SK-N-SH (cell line): ENCODE data around the gene NPEPL1. TPM values are rescaled to one million over a fixed set of nuclear protein-coding genes. Genes with fewer than 3 reads are reported as not detected.

Experiments
- CTCF ChIA-PET: fragments of 300-600, 350-600 bp; formaldehyde crosslinking; extraction: SDS; loops from one replicate; lab custom pipeline; 2021; lab: Yijun Ruan, JAX
- POLR2A ChIA-PET: fragments of 350-600 bp; sonication (Branson Sonifier 250); formaldehyde crosslinking; extraction: SDS; loops from one replicate; lab custom pipeline; 2020; ENCODE audit warnings: antibody characterized with exemption, inconsistent platforms; lab: Yijun Ruan, JAX
- DNase-seq: peaks from one replicate; pipeline ENCODE4 v3.0.0; 2012
- H2AFZ ChIP-seq: fragments of 200-600 bp; sonication (generic); 2 replicates; pipeline ENCODE4 v1.8.1; 2016; ENCODE audit warnings: antibody characterized with exemption, mild to moderate bottlenecking, low read depth
- H3F3A ChIP-seq: fragments of 200-600 bp; sonication (generic); replicated peaks from 2 replicates; pipeline ENCODE3; 2016; ENCODE audit warnings: antibody characterized with exemption, mild to moderate bottlenecking; ENCODE audit not compliant: insufficient read depth
- H3K27ac ChIP-seq, 2 experiments: fragments of 200-500 bp in 1 of 2; fragments of 200-600 bp in 1 of 2; sonication (Bioruptor generic) in 1 of 2; sonication (generic), shearing (Covaris generic) in 1 of 2; 2 replicates each; pipeline versions ENCODE4 v1.5.1 to v1.6.1; 2014 to 2016; ENCODE audit warnings: low read depth in 2 of 2, inconsistent platforms in 1 of 2, low read length in 1 of 2, mild to moderate bottlenecking in 1 of 2, mixed read lengths in 1 of 2
- H3K27me3 ChIP-seq: fragments of 200-600 bp; sonication (generic), shearing (Covaris generic); 2 replicates; pipeline ENCODE4 v1.6.1; 2016; ENCODE audit warnings: mixed run types; ENCODE audit not compliant: insufficient read depth
- H3K36me3 ChIP-seq, 2 experiments: fragments of 200-500 bp in 1 of 2; fragments of 200-600 bp in 1 of 2; sonication (Bioruptor generic) in 1 of 2; sonication (generic) in 1 of 2; replicated peaks in 1 of 2; 2 replicates each; pipeline versions ENCODE3 to v1.5.1; 2014 to 2016; ENCODE audit warnings: low read length in 1 of 2, mild to moderate bottlenecking in 1 of 2; ENCODE audit not compliant: insufficient read depth in 2 of 2, control insufficient read depth in 1 of 2
- H3K4me1 ChIP-seq, 2 experiments: fragments of 200-500 bp in 1 of 2; fragments of 200-600 bp in 1 of 2; sonication (Bioruptor generic) in 1 of 2; sonication (generic), shearing (Covaris generic) in 1 of 2; 2 replicates each; pipeline versions ENCODE4 v1.5.1 to v1.6.1; 2014 to 2016; ENCODE audit warnings: low read depth in 1 of 2, low read length in 1 of 2, mixed run types in 1 of 2; ENCODE audit not compliant: insufficient read depth in 2 of 2, control insufficient read depth in 1 of 2
- H3K4me2 ChIP-seq: fragments of 200-600 bp; sonication (generic), shearing (Covaris generic); 2 replicates; pipeline ENCODE4 v1.6.1; 2017; ENCODE audit warnings: mixed run types
- H3K4me3 ChIP-seq, 2 experiments: fragments of 200-500 bp in 1 of 2; fragments of 200-600 bp in 1 of 2; sonication (Bioruptor generic) in 1 of 2; sonication (generic), shearing (Covaris generic) in 1 of 2; 2 replicates each; pipeline versions ENCODE4 v1.5.1 to v1.8.1; 2014 to 2016; ENCODE audit warnings: low read depth in 2 of 2, inconsistent platforms in 1 of 2, low read length in 1 of 2, mild to moderate bottlenecking in 1 of 2, mixed read lengths in 1 of 2, moderate library complexity in 1 of 2
- H3K79me2 ChIP-seq: fragments of 200-600 bp; sonication (generic); 2 replicates; pipeline ENCODE4 v1.8.1; 2017; ENCODE audit warnings: mild to moderate bottlenecking; ENCODE audit not compliant: insufficient read depth
- H3K9ac ChIP-seq: fragments of 200-600 bp; sonication (generic); 2 replicates; pipeline ENCODE4 v1.6.1; 2017; ENCODE audit warnings: mixed run types
- H3K9me2 ChIP-seq: fragments of 200-600 bp; sonication (generic); 2 replicates; pipeline ENCODE4 v1.6.1; 2017; ENCODE audit warnings: mixed run types
- H3K9me3 ChIP-seq: fragments of 200-600 bp; sonication (generic); 2 replicates; pipeline ENCODE4 v1.6.1; 2017; ENCODE audit warnings: mixed run types, mild to moderate bottlenecking, moderate library complexity
- H4K20me1 ChIP-seq: fragments of 200-600 bp; sonication (generic); 2 replicates; pipeline ENCODE4 v1.6.1; 2017; ENCODE audit warnings: mild to moderate bottlenecking, mixed run types; ENCODE audit not compliant: insufficient read depth
- CTCF ChIP-seq: fragments of 200-600 bp; sonication (generic); IDR thresholded peaks from 2 replicates; pipeline ENCODE4 v1.6.1; 2017; ENCODE audit warnings: antibody characterized with exemption, mild to moderate bottlenecking, moderate library complexity
- ELF1 ChIP-seq: IDR thresholded peaks from 2 replicates; pipeline ENCODE4 v1.4.0; 2012
- EP300 ChIP-seq, 2 experiments: IDR thresholded peaks; 2 replicates each; pipeline versions ENCODE4 v1.4.0 to v1.6.1; 2012; ENCODE audit warnings: borderline replicate concordance in 1 of 2, low read depth in 1 of 2, low read length in 1 of 2
- EZH2phosphoT487 ChIP-seq: fragments of 200-600 bp; sonication (generic); IDR thresholded peaks from 2 replicates; pipeline ENCODE4 v1.6.1; 2017; ENCODE audit warnings: low read depth, mixed run types, mild to moderate bottlenecking, antibody characterized with exemption, moderate library complexity, borderline replicate concordance
- GABPA ChIP-seq: IDR thresholded peaks from 2 replicates; pipeline ENCODE4 v1.4.0; 2012; ENCODE audit warnings: low read depth, mild to moderate bottlenecking
- GATA2 ChIP-seq: sonication (generic); formaldehyde crosslinking; IDR thresholded peaks from 2 replicates; pipeline ENCODE4 v1.5.0; 2020; ENCODE audit warnings: mild to moderate bottlenecking, missing genetic modification reagents
- IRF3 ChIP-seq: fragments of 150-350 bp; IDR thresholded peaks from 2 replicates; pipeline ENCODE4 v1.6.1; 2016; ENCODE audit warnings: mild to moderate bottlenecking, low read depth, low read length
- JUND ChIP-seq: IDR thresholded peaks from 2 replicates; pipeline ENCODE4 v1.4.0; 2012
- MAX ChIP-seq: IDR thresholded peaks from 2 replicates; pipeline ENCODE4 v1.4.0; 2012; ENCODE audit warnings: low read depth
- MEF2A ChIP-seq: IDR thresholded peaks from 2 replicates; pipeline ENCODE4 v1.4.0; 2012; ENCODE audit warnings: low read depth, borderline replicate concordance
- MXI1 ChIP-seq: IDR thresholded peaks from 2 replicates; pipeline ENCODE4 v1.6.1; 2012; ENCODE audit warnings: mild to moderate bottlenecking, low read depth, low read length, improper control_type of control experiment
- NFIC ChIP-seq: IDR thresholded peaks from 2 replicates; pipeline ENCODE4 v1.4.0; 2012; ENCODE audit warnings: borderline replicate concordance
- POLR2AphosphoS5 ChIP-seq: IDR thresholded peaks from 2 replicates; pipeline ENCODE4 v1.6.1; 2012; ENCODE audit warnings: low read depth, low read length
- RAD21 ChIP-seq: IDR thresholded peaks from 2 replicates; pipeline ENCODE4 v1.6.1; 2012; ENCODE audit warnings: mild to moderate bottlenecking, low read length
- RCOR1 ChIP-seq: fragments of 150-350 bp; IDR thresholded peaks from 2 replicates; pipeline ENCODE4 v1.6.1; 2017; ENCODE audit warnings: antibody characterized with exemption, low read length
- REST ChIP-seq: IDR thresholded peaks from 2 replicates; pipeline ENCODE4 v1.6.1; 2012; ENCODE audit warnings: mild to moderate bottlenecking, low read depth, low read length, moderate library complexity
- RXRA ChIP-seq: IDR thresholded peaks from 2 replicates; pipeline ENCODE4 v1.4.0; 2012; ENCODE audit warnings: low read depth, mild to moderate bottlenecking, borderline replicate concordance
- SIN3A ChIP-seq: IDR thresholded peaks from 2 replicates; pipeline ENCODE4 v1.6.1; 2012; ENCODE audit warnings: low read depth, mild to moderate bottlenecking, low read length, moderate library complexity, borderline replicate concordance
- SMC3 ChIP-seq: IDR thresholded peaks from 2 replicates; pipeline ENCODE4 v1.6.1; 2012; ENCODE audit warnings: low read depth, low read length, improper control_type of control experiment
- USF1 ChIP-seq: IDR thresholded peaks from 2 replicates; pipeline ENCODE4 v1.4.0; 2012; ENCODE audit warnings: low read depth, borderline replicate concordance
- USF2 ChIP-seq: fragments of 150-350 bp; IDR thresholded peaks from 2 replicates; pipeline ENCODE4 v1.6.1; 2017; ENCODE audit warnings: antibody characterized with exemption, low read length, low read depth, borderline replicate concordance
- ZBTB33 ChIP-seq: IDR thresholded peaks from 2 replicates; pipeline ENCODE4 v1.4.0; 2012; ENCODE audit warnings: low read depth, borderline replicate concordance
- WGBS: methylation state at CpG from one replicate; pipeline ENCODE4 v1.1.6; 2017; ENCODE audit warnings: low lambda C conversion rate; 5-methylcytosine and 5-hydroxymethylcytosine counted together
- polyA plus RNA-seq, 3 experiments: library from polyadenylated mRNA; depleted of rRNA; stranded (reverse); fragments of >200 nt; gene quantifications; 2 replicates each; pipeline ENCODE4 v1.2.3, GENCODE V29; 2012

Gene NPEPL1
- polyA plus RNA-seq, 1 of the 3 experiments (the other 2 are of a cell fraction): 2.8 TPM

GRCh38 chr20:58645412-58645968 is 47.1 kb upstream of the NPEPL1 start:
- no peak overlapping the region for H3K4me3 ChIP-seq
- peak overlapping the region; percentile 14; the same call in 1 of the 2 replicates for H3K4me2 ChIP-seq
- H3K27ac ChIP-seq: peak overlapping the region; percentile 81 to 94
- ChIA-PET POLR2A (no interaction called here), CTCF (interaction anchor here (1.0 to 7.3 kb wide), 3 partner anchors 8 to 409 kb away, joined by 3 to 87 read pairs (median 3); no protein-coding TSS in a partner anchor)
- 23% methylated on average over 5 of the region's 5 CpGs for WGBS
- no peaks in the 10 kb centered on the region for H3K36me3 ChIP-seq
- peaks cover 30% of the 10 kb centered on the region for H3F3A ChIP-seq
- H3K9me3 ChIP-seq: no peaks in the 10 kb centered on the region
- no peaks in the 10 kb centered on the region for H3K9me2 ChIP-seq
- H2AFZ ChIP-seq: no peak overlapping the region
- no peaks in the 10 kb centered on the region for H3K79me2 ChIP-seq
- H3K27me3 ChIP-seq: no peaks in the 10 kb centered on the region
- DNase-seq: no peak
- H3K4me1 ChIP-seq: peaks cover 24 to 28% of the 10 kb centered on the region in 2 experiments; a peak in 3 of 4 replicates
- H4K20me1 ChIP-seq: no peaks in the 10 kb centered on the region
- no peak overlapping the region; the same call in 1 of the 2 replicates for H3K9ac ChIP-seq
- TF ChIP-seq MAX (peak; percentile 89), USF2 (no peak), SIN3A (0 out of 2 replicates have a peak, but pooled peaks have one; percentile 57), MEF2A (peak; percentile 44; the same call in 1 of the 2 replicates), GABPA (no peak), ELF1 (no peak), RAD21 (no peak), GATA2 (CRISPR knock-in tag) (no peak), ZBTB33 (peak; percentile 58; the same call in 1 of the 2 replicates), SMC3 (no peak), JUND (peak; percentile 96), IRF3 (no peak), USF1 (no peak), REST (no peak), RCOR1 (no peak), MXI1 (no peak), EP300 (IDR thresholded peaks at IDR 0.05; ENCODE audit: borderline replicate concordance in 1 of 2, low read depth in 1 of 2, low read length in 1 of 2) (peak; percentile 71 to 96), EZH2phosphoT487 (no peak), CTCF (no peak), RXRA (peak; percentile 88; the same call in 1 of the 2 replicates), POLR2AphosphoS5 (peak; percentile 45; the same call in 1 of the 2 replicates), NFIC (peak; percentile 100)
